ENCODE measurements around the gene TMEM38B. TPM values are rescaled to one million over a fixed set of nuclear protein-coding genes. Genes with fewer than 3 reads are reported as not detected.
"Not testable (repeated sequence)": the region's sequence is repeated elsewhere in the genome, so short reads cannot be mapped to it uniquely, and the experiment has no call there.

TMEM38B gene
- total RNA-seq, 2 donors from 2014 or later, result 16.7 to 27.5 TPM

GRCh38 chr9:105751761-105752160 is 57.4 kb downstream of the TMEM38B start:
- Mint-ChIP-seq H3K9me3 (peaks cover 33 to 38% of the 10 kb centered on the region in 2 donors), H3K27ac (no peak overlapping the region), H3K36me3 (peaks cover 60 to 66% of the 10 kb centered on the region in 2 donors)
- DNase-seq (ENCODE audit: low spot score in 2 of 2), result no peak
- ATAC-seq, result no peak

GRCh38 chr9:105757496-105758251 is 63.3 kb downstream of the TMEM38B start:
- H3K27ac Mint-ChIP-seq, result no peak overlapping the region
- peaks cover 40 to 49% of the 10 kb centered on the region in 2 donors for H3K36me3 Mint-ChIP-seq
- DNase-seq (ENCODE audit: low spot score in 2 of 2) (no peak), ATAC-seq (no peak)
- H3K9me3 Mint-ChIP-seq, result peaks cover 30 to 38% of the 10 kb centered on the region in 2 donors

GRCh38 chr9:105760053-105760452 is 65.7 kb downstream of the TMEM38B start:
- peaks cover 10 to 16% of the 10 kb centered on the region in 2 donors for H3K9me3 Mint-ChIP-seq
- H3K27ac Mint-ChIP-seq, result no peak overlapping the region
- no peak for ATAC-seq
- peaks cover 24 to 27% of the 10 kb centered on the region in 2 donors for H3K36me3 Mint-ChIP-seq
- DNase-seq (ENCODE audit: low spot score in 2 of 2), result no peak

GRCh38 chr9:105782561-105783494 is 88.5 kb downstream of the TMEM38B start:
- not testable (repeated sequence) for ATAC-seq; DNase-seq (ENCODE audit: low spot score in 2 of 2); H3K27ac Mint-ChIP-seq
- peaks cover 13 to 17% of the 10 kb centered on the region in 2 donors for H3K9me3 Mint-ChIP-seq
- peaks cover 34 to 51% of the 10 kb centered on the region in 2 donors for H3K36me3 Mint-ChIP-seq

- not testable (repeated sequence) for ATAC-seq; H3K27ac Mint-ChIP-seq; DNase-seq (ENCODE audit: low spot score in 2 of 2)
- Mint-ChIP-seq H3K36me3 (peaks cover 41 to 58% of the 10 kb centered on the region in 2 donors), H3K9me3 (peaks cover 19 to 24% of the 10 kb centered on the region in 2 donors)
Measured at GRCh38 chr9:105783495-105783872, 89.1 kb downstream of the TMEM38B start.

DNA sequence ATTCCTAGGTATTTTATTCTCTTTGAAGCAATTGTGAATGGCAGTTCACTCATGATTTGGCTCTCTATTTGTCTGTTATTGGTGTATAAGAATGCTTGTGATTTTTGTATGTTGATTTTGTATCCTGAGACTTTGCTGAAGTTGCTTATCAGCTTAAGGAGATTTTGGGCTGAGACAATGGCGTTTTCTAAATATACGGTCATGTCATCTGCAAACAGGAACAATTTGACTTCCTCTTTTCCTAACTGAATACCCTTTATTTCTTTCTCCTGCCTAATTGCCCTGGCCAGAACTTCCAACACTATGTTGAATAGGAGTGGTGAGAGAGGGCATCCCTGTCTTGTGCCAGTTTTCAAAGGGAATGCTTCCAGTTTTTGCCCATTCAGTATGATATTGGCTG is 92.5 kb downstream of the TMEM38B start:
- DNase-seq (ENCODE audit: low spot score in 2 of 2); ATAC-seq; H3K27ac Mint-ChIP-seq: not testable (repeated sequence)
- H3K36me3 Mint-ChIP-seq, result peaks cover 70 to 84% of the 10 kb centered on the region in 2 donors
- H3K9me3 Mint-ChIP-seq, result peaks cover 37 to 41% of the 10 kb centered on the region in 2 donors

DNA sequence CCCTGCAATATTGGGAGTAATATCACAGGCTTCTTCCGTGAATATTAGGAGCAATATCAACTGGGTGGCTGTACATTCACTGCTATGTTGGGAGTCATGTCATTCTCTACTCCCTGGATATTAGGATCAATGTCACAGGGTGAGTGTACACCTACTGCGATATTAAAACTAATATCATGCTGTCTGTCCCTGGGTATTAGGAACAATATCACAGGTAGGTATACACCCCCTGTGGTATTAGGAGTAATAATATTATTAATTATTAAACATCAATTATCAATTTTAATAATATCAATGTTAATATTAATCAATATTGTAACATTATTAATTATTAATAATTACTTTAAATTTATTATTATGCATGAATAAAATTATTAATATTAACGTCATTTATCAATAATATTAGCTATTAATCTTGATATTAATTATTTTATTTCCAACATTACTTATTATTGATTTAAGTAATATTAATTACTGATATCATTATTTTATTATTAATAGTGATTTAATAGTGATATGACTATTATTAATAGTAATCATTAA is 121.9 kb downstream of the TMEM38B start:
- DNase-seq (ENCODE audit: low spot score in 2 of 2), result no peak
- peaks cover 0 to 7% of the 10 kb centered on the region in 2 donors for H3K36me3 Mint-ChIP-seq
- no peak for ATAC-seq
- no peak overlapping the region for H3K27ac Mint-ChIP-seq
- H3K9me3 Mint-ChIP-seq, result peaks cover 22 to 28% of the 10 kb centered on the region in 2 donors

- DNase-seq (ENCODE audit: low spot score in 2 of 2) (no peak), ATAC-seq (peak; percentile 7 to 10)
- no peak overlapping the region for H3K27ac Mint-ChIP-seq
Measured at GRCh38 chr9:105816981-105817380, 122.6 kb downstream of the TMEM38B start.

DNA sequence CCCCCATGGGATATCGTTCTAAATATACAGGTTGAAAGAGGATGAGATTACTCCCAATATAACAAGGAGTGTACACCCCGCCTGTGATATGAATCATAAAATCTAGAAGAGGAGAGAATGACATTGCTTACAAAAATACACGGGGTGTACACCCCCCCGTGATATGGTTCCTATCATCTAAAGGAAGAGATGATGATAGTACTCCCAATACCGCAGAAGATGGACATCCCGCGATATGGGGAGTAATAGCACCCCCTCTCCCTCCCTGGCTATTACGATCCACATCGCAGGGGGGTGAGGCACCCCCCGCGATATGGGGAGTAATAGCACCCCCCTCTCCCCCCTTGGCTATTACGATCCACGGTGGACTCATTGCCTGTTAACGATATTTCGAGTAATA is 124.6 kb downstream of the TMEM38B start:
- Mint-ChIP-seq H3K9me3 (peaks cover 15 to 16% of the 10 kb centered on the region in 2 donors), H3K27ac (no peak overlapping the region), H3K36me3 (peaks cover 0 to 4% of the 10 kb centered on the region in 2 donors)
- no peak for DNase-seq (ENCODE audit: low spot score in 2 of 2)
- peak; percentile 55 to 56 for ATAC-seq

More at GRCh38 chr9:105816981-105817380, 122.6 kb downstream of the TMEM38B start:
- H3K36me3 Mint-ChIP-seq, result peaks cover 0 to under 1% of the 10 kb centered on the region in 2 donors
- H3K9me3 Mint-ChIP-seq, result peaks cover 16 to 22% of the 10 kb centered on the region in 2 donors

DNA sequence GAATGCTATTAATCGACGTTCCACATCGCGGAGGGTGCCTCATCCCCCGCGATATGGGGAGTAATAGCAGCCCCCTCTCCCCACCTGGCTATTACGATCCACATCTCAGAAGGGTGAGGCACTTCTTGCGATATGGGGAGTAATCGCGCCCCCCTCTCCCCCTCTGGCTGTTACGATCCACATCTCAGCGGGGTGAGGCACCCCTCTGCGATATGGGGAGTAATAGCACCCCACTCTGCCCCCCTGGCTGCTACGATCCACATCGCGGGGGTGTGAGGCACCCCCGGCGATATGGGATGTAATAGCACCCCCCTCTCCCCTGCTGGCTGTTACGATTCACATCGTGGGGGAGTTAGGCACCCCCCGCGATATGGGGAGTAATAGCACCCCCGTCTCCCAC is 128.5 kb downstream of the TMEM38B start:
- no peak for DNase-seq (ENCODE audit: low spot score in 2 of 2)
- ATAC-seq, result peak; percentile 43 to 51
- no peak overlapping the region for H3K27ac Mint-ChIP-seq
- peaks cover 0 to 4% of the 10 kb centered on the region in 2 donors for H3K36me3 Mint-ChIP-seq
- H3K9me3 Mint-ChIP-seq, result peaks cover 12 to 13% of the 10 kb centered on the region in 2 donors

Other genes starting within 250 kb of the TMEM38B start
- gene FSD1L, start 246.5 kb upstream of the TMEM38B start, total RNA-seq, result 1 to 10 TPM in 1 of 2 donors, under 1 TPM in 1; 0.61 to 3.9 TPM
- 10 to 100 TPM in 1 of 2 donors, under 1 TPM in 1; 0.52 to 14.3 TPM for gene FKTN, start 136.4 kb upstream of the TMEM38B start, total RNA-seq
- under 1 TPM in 1 of 2 donors, not detected in 1; 0.54 TPM for gene TAL2, start 32.1 kb upstream of the TMEM38B start, total RNA-seq

Data from activated naive CD4-positive, alpha-beta T cell treated with anti-CD3 and anti-CD28 coated beads, Interleukin-2, amount 50 U/mL, for 72 hours (primary cell).